ENCODE measurements around the gene LRRC41. TPM values are rescaled to one million over a fixed set of nuclear protein-coding genes. Genes with fewer than 3 reads are reported as not detected.

LRRC41 gene
- total and polyA plus RNA-seq, 2 of the 13 experiments (the other 11 are each of a cell fraction or from before 2014, with no cell fraction given) = 48.1 to 53.6 TPM

GRCh38 chr1:46303038-46303871 is at the start of gene LRRC41, which contains the start of gene UQCRH (continued):
- TF ChIP-seq PRDM10 (CRISPR knock-in tag; IDR thresholded peaks at IDR 0.05; ENCODE audit: low read depth) (peak; percentile 99), HMGXB3 (CRISPR knock-in tag; IDR thresholded peaks at IDR 0.05; ENCODE audit: borderline replicate concordance) (no peak), ZNF205 (CRISPR knock-in tag; IDR thresholded peaks at IDR 0.05) (no peak), KMT2A (CRISPR knock-in tag; IDR thresholded peaks at IDR 0.05) (0 out of 2 replicates have a peak, but pooled peaks have one; percentile 52), ZNF691 (CRISPR knock-in tag; IDR thresholded peaks at IDR 0.05; ENCODE audit: borderline replicate concordance, low read depth) (peak; percentile 8; the same call in 1 of the 2 replicates), IKZF4 (CRISPR knock-in tag; IDR thresholded peaks at IDR 0.05; ENCODE audit: borderline replicate concordance, low read depth, not compliant biosample characterization) (peak; percentile 22), ZNF180 (CRISPR knock-in tag; IDR thresholded peaks at IDR 0.05; ENCODE audit: borderline replicate concordance, low read depth) (no peak), DDIT3 (CRISPR knock-in tag; IDR thresholded peaks at IDR 0.05) (no peak; the same call in 1 of the 2 replicates), ZNF737 (CRISPR knock-in tag; IDR thresholded peaks at IDR 0.05; ENCODE audit: borderline replicate concordance) (no peak), RORA (CRISPR knock-in tag; IDR thresholded peaks at IDR 0.05) (no peak), SETDB1 (CRISPR knock-in tag; IDR thresholded peaks at IDR 0.05; ENCODE audit: borderline replicate concordance) (no peak), SIN3B (IDR thresholded peaks at IDR 0.05; ENCODE audit: low read length) (no peak), ATF4 (CRISPR knock-in tag; IDR thresholded peaks at IDR 0.05) (no peak), JARID2 (CRISPR knock-in tag; IDR thresholded peaks at IDR 0.05; ENCODE audit: insufficient replicate concordance) (no peak), EEA1 (CRISPR knock-in tag; IDR thresholded peaks at IDR 0.05; ENCODE audit: borderline replicate concordance) (no peak), GLMP (CRISPR knock-in tag; IDR thresholded peaks at IDR 0.05; ENCODE audit: borderline replicate concordance) (no peak)
